K562 (cell line): ENCODE measurements around the gene SAE1. TPM values are rescaled to one million over a fixed set of nuclear protein-coding genes. Genes with fewer than 3 reads are reported as not detected.

Experiments
- ATAC-seq: fragments of 200-7000 bp; cut with Tn5 transposase; 3 replicates; pipeline ENCODE4 v1.9.1; 2020; ENCODE audit warnings: moderate library complexity
- BruUV-seq: library from RNA; stranded (reverse); fragments of 400-500 nt; replicated peaks from 2 replicates; lab custom pipeline; 2021; lab: Mats Ljungman, UMichigan
- CTCF ChIA-PET: fragments of 300-600 bp; formaldehyde crosslinking; extraction: SDS; loops from one replicate; lab custom pipeline; 2021; ENCODE audit warnings: low intra/inter-chr PET ratio; lab: Yijun Ruan, JAX
- POLR2A ChIA-PET: fragments of 300-600, 350-650 bp; sonication (Branson Sonifier 250); formaldehyde crosslinking; extraction: SDS; loops from one replicate; lab custom pipeline; 2021; ENCODE audit warnings: antibody characterized with exemption, inconsistent platforms; lab: Yijun Ruan, JAX
- DNase-seq, 4 experiments: peaks; one replicate each; pipeline versions ENCODE4 v3.0.0 to v3.0.0-alpha.2; 2011 to 2018; ENCODE audit warnings: low spot score in 3 of 4, mixed read lengths in 3 of 4; ENCODE audit errors: extremely low read depth in 1 of 4
- FAIRE-seq: peaks from 2 replicates; lab custom pipeline; 2011; peaks lifted over from hg19 to GRCh38; lab: Jason Lieb, UNC
- H2AFZ ChIP-seq: 2 replicates; pipeline ENCODE4 v1.6.0; 2011; ENCODE audit warnings: low read depth, low read length, control low read depth, inconsistent platforms
- H3K27ac ChIP-seq: fragments of 200-600 bp; 3 replicates; pipeline ENCODE4 v1.8.0; 2011; ENCODE audit warnings: low read depth, mild to moderate bottlenecking, control low read depth, inconsistent platforms, low read length, moderate library complexity, mixed read lengths; ENCODE audit errors: extremely low read depth
- H3K27me3 ChIP-seq, 2 experiments: fragments of 300-600 bp in 1 of 2; 2 replicates in 1 of 2; 3 replicates in 1 of 2; pipeline versions ENCODE4 v1.6.0 to v1.8.0; 2011; ENCODE audit warnings: inconsistent platforms in 2 of 2, low read length in 2 of 2, mild to moderate bottlenecking in 1 of 2, mixed read lengths in 1 of 2, moderate library complexity in 1 of 2; ENCODE audit not compliant: control insufficient read depth in 2 of 2, insufficient read depth in 2 of 2
- H3K36me3 ChIP-seq: fragments of 300-600 bp; 3 replicates; pipeline ENCODE4 v1.8.0; 2011; ENCODE audit warnings: mild to moderate bottlenecking, low read length, inconsistent platforms; ENCODE audit not compliant: control insufficient read depth, insufficient read depth
- H3K4me1 ChIP-seq, 2 experiments: fragments of 200-600 bp in 1 of 2; replicated peaks in 1 of 2; 2 replicates in 1 of 2; 3 replicates in 1 of 2; pipeline versions ENCODE4 v1.5.1 to v1.8.0; 2011; ENCODE audit warnings: inconsistent platforms in 2 of 2, low read length in 2 of 2, mild to moderate bottlenecking in 1 of 2, mixed read lengths in 1 of 2, moderate library complexity in 1 of 2; ENCODE audit not compliant: control insufficient read depth in 2 of 2, insufficient read depth in 2 of 2
- H3K4me2 ChIP-seq: 2 replicates; pipeline ENCODE4 v1.6.1; 2011; ENCODE audit warnings: low read length, control low read depth, inconsistent platforms, mixed read lengths; ENCODE audit not compliant: insufficient read depth
- H3K4me3 ChIP-seq: fragments of 200-600 bp; sonication (generic), shearing (Covaris generic); 2 replicates; pipeline ENCODE4 v1.5.1; 2016; ENCODE audit warnings: control low read depth, inconsistent platforms
- H3K79me2 ChIP-seq: fragments of 200-600 bp; 3 replicates; pipeline ENCODE4 v1.8.0; 2011; ENCODE audit warnings: low read length, inconsistent platforms; ENCODE audit not compliant: control insufficient read depth, insufficient read depth
- H3K9ac ChIP-seq, 2 experiments: 2 replicates each; pipeline versions ENCODE4 v1.6.0 to v1.6.1; 2011; ENCODE audit warnings: low read depth in 2 of 2, low read length in 2 of 2, control low read depth in 1 of 2, inconsistent platforms in 1 of 2, mild to moderate bottlenecking in 1 of 2, mixed read lengths in 1 of 2; ENCODE audit not compliant: insufficient read depth in 1 of 2
- H3K9me1 ChIP-seq: one replicate; pipeline ENCODE4 v1.6.0; 2011; ENCODE audit warnings: inconsistent platforms, mild to moderate bottlenecking, low read length, moderate library complexity; ENCODE audit not compliant: control insufficient read depth, insufficient read depth
- H3K9me3 ChIP-seq: replicated peaks from 2 replicates; pipeline ENCODE4 v1.5.1; 2011; ENCODE audit warnings: low read depth, low read length, inconsistent platforms; ENCODE audit not compliant: control insufficient read depth, insufficient read depth
- H4K20me1 ChIP-seq: replicated peaks from 2 replicates; pipeline ENCODE4 v1.6.1; 2011; ENCODE audit warnings: low read length, inconsistent platforms, mixed read lengths; ENCODE audit not compliant: control insufficient read depth, insufficient read depth
- ARHGAP35 ChIP-seq: fragments of 450-650 bp; IDR thresholded peaks from 2 replicates; pipeline ENCODE4 v1.6.1; 2018; ENCODE audit not compliant: partially characterized antibody
- KLF13 ChIP-seq: fragments of 450-650 bp; IDR thresholded peaks from 2 replicates; pipeline ENCODE4 v1.6.1; 2016; ENCODE audit warnings: missing genetic modification characterization, low read depth, mild to moderate bottlenecking, missing compliant biosample characterization, moderate library complexity, borderline replicate concordance
- LARP7 ChIP-seq: fragments of 450-650 bp; IDR thresholded peaks from 2 replicates; pipeline ENCODE4 v1.6.1; 2016
- MTA2 ChIP-seq: fragments of 450-650 bp; IDR thresholded peaks from 2 replicates; pipeline ENCODE4 v1.6.1; 2016; ENCODE audit warnings: low read depth
- NCOA4 ChIP-seq: fragments of 450-650 bp; IDR thresholded peaks from 2 replicates; pipeline ENCODE4 v1.6.1; 2018; ENCODE audit warnings: mild to moderate bottlenecking; ENCODE audit not compliant: partially characterized antibody
- NUFIP1 ChIP-seq: fragments of 450-650 bp; IDR thresholded peaks from 2 replicates; pipeline ENCODE4 v1.6.1; 2018; ENCODE audit not compliant: partially characterized antibody
- PTBP1 ChIP-seq: fragments of 200-400 bp; formaldehyde crosslinking; IDR thresholded peaks from 2 replicates; pipeline ENCODE4 v1.6.1; 2017; ENCODE audit warnings: low read depth, low read length
- SAFB ChIP-seq: fragments of 200-400 bp; formaldehyde crosslinking; IDR thresholded peaks from 2 replicates; pipeline ENCODE4 v1.6.1; 2017; ENCODE audit warnings: low read depth, low read length, borderline replicate concordance
- SRSF7 ChIP-seq: fragments of 200-400 bp; formaldehyde crosslinking; optimal IDR thresholded peaks from 2 replicates; pipeline ENCODE3; 2017; ENCODE audit warnings: mild to moderate bottlenecking, low read depth, low read length
- STAT5A ChIP-seq: IDR thresholded peaks from 2 replicates; pipeline ENCODE4 v1.6.1; 2012; ENCODE audit warnings: low read length, inconsistent platforms, borderline replicate concordance
- WHSC1 ChIP-seq: IDR thresholded peaks from one replicate; pipeline ENCODE4 v1.6.1; 2012; ENCODE audit warnings: low read length, control low read depth, inconsistent platforms
- ZBTB7A ChIP-seq: IDR thresholded peaks from 2 replicates; pipeline ENCODE4 v1.6.1; 2011; ENCODE audit warnings: low read depth, mild to moderate bottlenecking, low read length, moderate library complexity, borderline replicate concordance; ENCODE audit not compliant: control insufficient read depth
- ZSCAN32 ChIP-seq: fragments of 450-650 bp; formaldehyde crosslinking; IDR thresholded peaks from 2 replicates; pipeline ENCODE4 v1.4.0; 2020; ENCODE audit warnings: mild to moderate bottlenecking, moderate library complexity
- WGBS: fragments of 100-300 bp; shearing (Covaris generic); methylation state at CpG from one replicate; pipeline ENCODE4 v1.1.6; 2016; ENCODE audit warnings: low coverage, mixed read lengths; ENCODE audit not compliant: insufficient coverage; ENCODE audit errors: missing lambda C conversion rate; 5-methylcytosine and 5-hydroxymethylcytosine counted together
- in situ Hi-C: fragments of 300-500 bp; cut with MboI; formaldehyde crosslinking; loops from 4 replicates; pipeline ENCODE4 v1.15.0; 2018; ENCODE audit warnings: inconsistent platforms, mixed read lengths
- intact Hi-C: fragments of 100-400 bp; cut with micrococcal nuclease; formaldehyde crosslinking; loops from 2 replicates; pipeline ENCODE4 v1.14.2; 2022
- polyA plus RNA-seq, 8 experiments: library from polyadenylated mRNA; depleted of rRNA in 4 of 8; stranded (reverse) in 5 of 8; unstranded in 3 of 8; fragments of >200 nt; fragmentation: Nextera tagmentation in 2 of 8; fragmentation: Illumina TruSeq in 1 of 8; extraction: Ambion mirVana in 2 of 8; extraction: Trizol in 1 of 8; gene quantifications; 2 replicates each; pipeline versions ENCODE4 v1.2.1 to v1.2.3, GENCODE V29; 2011 to 2014; ENCODE audit warnings: inconsistent platforms in 1 of 8, missing spikeins in 1 of 8
- total RNA-seq, 7 experiments: library from RNA; depleted of rRNA in 6 of 7; stranded (reverse); fragments of >200 nt in 6 of 7; fragmentation: Illumina TruSeq in 2 of 7; extraction: Trizol in 2 of 7; gene quantifications; 2 replicates each; pipeline versions ENCODE4 v1.2.1 to v1.2.3, GENCODE V29; 2011 to 2021; ENCODE audit warnings: low replicate concordance in 1 of 7
- TF ChIP-seq, protein P1 (sequence below): fragments of 250-450 bp; sonication (Bioruptor Pico); IDR thresholded peaks from 2 replicates; pipeline ENCODE4 v1.8.0; 2021; ENCODE audit warnings: moderate library complexity, mild to moderate bottlenecking, inconsistent platforms
- TF ChIP-seq, protein P2 (sequence below): fragments of 450-650 bp; IDR thresholded peaks from 2 replicates; pipeline ENCODE4 v1.7.0; 2016; ENCODE audit warnings: borderline replicate concordance

SAE1 gene
- total and polyA plus RNA-seq, 9 of the 15 experiments (the other 6 are each of a cell fraction or from before 2014, with no cell fraction given), result 82.8 to 299 (median 217) TPM

- no peaks in the 10 kb centered on the region for H3K9me3 ChIP-seq
- H3K4me3 ChIP-seq, result peak overlapping the region; percentile 100
- DNase-seq (peak; percentile 55 to 97 (median 68)), FAIRE-seq (peak; percentile 95), ATAC-seq (peak; percentile 69)
- peaks cover 18% of the 10 kb centered on the region; the same call in 2 of the 3 replicates for H3K36me3 ChIP-seq
- WGBS, result 2% methylated on average over 33 of the region's 56 CpGs
- no peaks in the 10 kb centered on the region; a peak in 1 of 5 replicates for H3K27me3 ChIP-seq
- H2AFZ ChIP-seq, result no peak overlapping the region
- POLR2A ChIA-PET, result interaction anchor here (0.6 to 8.2 kb wide), 28 partner anchors 8 to 697 kb away, joined by 3 to 171 read pairs (median 6); partner anchors contain the start of genes CCDC9, DHX34, INAFM1 and NOP53
- peaks cover 20 to 67% of the 10 kb centered on the region in 2 experiments for H3K4me1 ChIP-seq
- peak overlapping the region; percentile 100 for H3K4me2 ChIP-seq
- H3K27ac ChIP-seq, result peak overlapping the region; percentile 93
- no peaks in the 10 kb centered on the region for H3K9me1 ChIP-seq
- in situ Hi-C loops (no loop called here), intact Hi-C loops (loop anchor here (1.0 to 5.0 kb wide), 3 partner anchors 16 to 74 kb away; no protein-coding TSS in a partner anchor)
- peaks cover 61% of the 10 kb centered on the region for H3K79me2 ChIP-seq
- peaks cover 17% of the 10 kb centered on the region; the same call in 1 of the 2 replicates for H4K20me1 ChIP-seq
- BruUV-seq, result TSS peak; percentile 89
- H3K9ac ChIP-seq, result peak overlapping the region; percentile 87 to 99
- CTCF ChIA-PET, result interaction anchor here (0.6 to 0.8 kb wide), 4 partner anchors 21 to 590 kb away, joined by 3 to 4 read pairs (median 4); no protein-coding TSS in a partner anchor
- no peak for TF ChIP-seq LARP7
- TF ChIP-seq KLF13 (tag), result no peak; the same call in 1 of the 2 replicates
- no peak for TF ChIP-seq NUFIP1
- TF ChIP-seq MTA2, result no peak
- TF ChIP-seq ARHGAP35, result no peak
- TF ChIP-seq, protein P1, sequence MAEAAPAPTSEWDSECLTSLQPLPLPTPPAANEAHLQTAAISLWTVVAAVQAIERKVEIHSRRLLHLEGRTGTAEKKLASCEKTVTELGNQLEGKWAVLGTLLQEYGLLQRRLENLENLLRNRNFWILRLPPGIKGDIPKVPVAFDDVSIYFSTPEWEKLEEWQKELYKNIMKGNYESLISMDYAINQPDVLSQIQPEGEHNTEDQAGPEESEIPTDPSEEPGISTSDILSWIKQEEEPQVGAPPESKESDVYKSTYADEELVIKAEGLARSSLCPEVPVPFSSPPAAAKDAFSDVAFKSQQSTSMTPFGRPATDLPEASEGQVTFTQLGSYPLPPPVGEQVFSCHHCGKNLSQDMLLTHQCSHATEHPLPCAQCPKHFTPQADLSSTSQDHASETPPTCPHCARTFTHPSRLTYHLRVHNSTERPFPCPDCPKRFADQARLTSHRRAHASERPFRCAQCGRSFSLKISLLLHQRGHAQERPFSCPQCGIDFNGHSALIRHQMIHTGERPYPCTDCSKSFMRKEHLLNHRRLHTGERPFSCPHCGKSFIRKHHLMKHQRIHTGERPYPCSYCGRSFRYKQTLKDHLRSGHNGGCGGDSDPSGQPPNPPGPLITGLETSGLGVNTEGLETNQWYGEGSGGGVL (CRISPR knock-in tag), result no peak
- TF ChIP-seq NCOA4, result no peak
- TF ChIP-seq, protein P2, sequence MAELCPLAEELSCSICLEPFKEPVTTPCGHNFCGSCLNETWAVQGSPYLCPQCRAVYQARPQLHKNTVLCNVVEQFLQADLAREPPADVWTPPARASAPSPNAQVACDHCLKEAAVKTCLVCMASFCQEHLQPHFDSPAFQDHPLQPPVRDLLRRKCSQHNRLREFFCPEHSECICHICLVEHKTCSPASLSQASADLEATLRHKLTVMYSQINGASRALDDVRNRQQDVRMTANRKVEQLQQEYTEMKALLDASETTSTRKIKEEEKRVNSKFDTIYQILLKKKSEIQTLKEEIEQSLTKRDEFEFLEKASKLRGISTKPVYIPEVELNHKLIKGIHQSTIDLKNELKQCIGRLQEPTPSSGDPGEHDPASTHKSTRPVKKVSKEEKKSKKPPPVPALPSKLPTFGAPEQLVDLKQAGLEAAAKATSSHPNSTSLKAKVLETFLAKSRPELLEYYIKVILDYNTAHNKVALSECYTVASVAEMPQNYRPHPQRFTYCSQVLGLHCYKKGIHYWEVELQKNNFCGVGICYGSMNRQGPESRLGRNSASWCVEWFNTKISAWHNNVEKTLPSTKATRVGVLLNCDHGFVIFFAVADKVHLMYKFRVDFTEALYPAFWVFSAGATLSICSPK, result no peak
- TF ChIP-seq PTBP1, result peak; percentile 91
- peak; percentile 62; the same call in 1 of the 2 replicates for TF ChIP-seq STAT5A
- TF ChIP-seq ZSCAN32 (CRISPR knock-in tag), result no peak; the same call in 1 of the 2 replicates
- TF ChIP-seq SRSF7, result peak; percentile 90
- no peak for TF ChIP-seq WHSC1
- peak; percentile 85 for TF ChIP-seq ZBTB7A
- TF ChIP-seq SAFB, result peak; percentile 18; the same call in 1 of the 2 replicates
These were observed 96.1 kb downstream of the SAE1 start for GRCh38 chr19:47226426-47227351.
